Endothelial cell of coronary artery (primary cell): ENCODE results near the gene PSME1. TPM values are rescaled to one million over a fixed set of nuclear protein-coding genes. Genes with fewer than 3 reads are reported as not detected.

Experiments
- total RNA-seq: library from RNA; depleted of rRNA; stranded (reverse); fragments of >200 nt; gene quantifications from 2 replicates; pipeline ENCODE4 v1.2.3, GENCODE V29; 2014

Gene PSME1
- total RNA-seq = 78.5 and 103 TPM in 2 replicates

GRCh38 chr14:24135834-24136683, at the start of gene PSME1:
TSS of gene PSME1 (plus strand) at chr14:24136194. CDS start at chr14:24136263, 69 bp downstream.

DNA sequence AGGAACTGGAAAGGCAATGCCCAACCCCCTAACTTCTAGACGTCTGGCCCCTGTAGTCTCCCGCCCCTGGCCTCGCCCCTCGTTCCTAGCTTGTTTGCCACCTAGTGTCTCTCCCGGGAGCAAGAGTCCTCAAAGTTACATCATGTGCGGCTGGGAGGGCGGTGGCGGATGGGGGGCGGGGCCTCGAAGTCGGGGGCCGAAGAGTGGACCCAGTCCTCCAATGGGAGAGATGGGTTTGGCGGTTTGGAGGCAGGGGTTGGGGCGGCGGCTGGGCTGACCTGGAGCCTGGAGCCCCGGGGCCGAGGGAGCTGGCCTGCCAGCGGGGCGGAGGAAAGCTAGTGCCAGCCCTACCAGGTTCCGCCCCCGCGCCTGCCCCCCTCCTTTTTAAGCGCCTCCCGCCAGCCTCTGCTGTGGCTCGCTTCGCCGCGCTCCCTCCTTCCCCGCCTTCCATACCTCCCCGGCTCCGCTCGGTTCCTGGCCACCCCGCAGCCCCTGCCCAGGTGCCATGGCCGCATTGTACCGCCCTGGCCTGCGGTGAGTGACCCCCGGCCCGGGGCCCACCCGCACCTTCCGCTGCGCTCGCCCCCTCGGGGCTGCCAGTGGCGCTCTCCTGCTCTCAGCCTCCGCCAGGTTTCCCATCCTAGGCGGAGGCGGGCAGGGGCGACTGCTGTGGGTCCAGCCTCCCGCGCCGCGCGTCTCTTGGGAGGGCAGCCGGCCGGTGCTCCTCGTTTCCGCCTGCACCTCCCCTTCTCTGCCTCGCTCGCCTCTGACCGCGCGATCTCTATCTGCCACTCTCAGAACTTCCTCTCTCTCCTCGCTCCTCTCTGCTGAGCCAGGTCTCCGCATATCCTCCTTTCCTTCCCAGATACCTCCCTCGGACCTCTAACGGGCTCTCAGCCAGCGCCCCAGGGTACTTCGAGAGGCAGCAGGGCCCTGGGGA, 41.8 kb upstream of the PSME1 start, which contains the start of gene PCK2:
PCK2 (plus strand) TSS at position 411 of the 940 bp plus-strand sequence; CDS start at position 506, 95 bp downstream.

GRCh38 chr14:24114532-24115421, 21.2 kb upstream of the PSME1 start, which contains the start of the genes DCAF11 and NRL:
TSS of gene DCAF11 (plus strand) at chr14:24114777. CDS start at chr14:24115595, 818 bp downstream.
TSS of gene NRL (minus strand) at chr14:24114949. CDS start at chr14:24082848, 32,101 bp downstream.

GRCh38 chr14:24130380-24130716, 5.6 kb upstream of the PSME1 start, which contains the start of gene FITM1:
TSS of gene FITM1 (plus strand) at chr14:24130659. CDS start at chr14:24131564, 905 bp downstream.

GRCh38 chr14:24141097-24141880, 5.3 kb downstream of the PSME1 start, which contains the start of gene EMC9:
TSS of gene EMC9 (minus strand) at chr14:24141591. CDS start at chr14:24141304, 287 bp downstream.

DNA sequence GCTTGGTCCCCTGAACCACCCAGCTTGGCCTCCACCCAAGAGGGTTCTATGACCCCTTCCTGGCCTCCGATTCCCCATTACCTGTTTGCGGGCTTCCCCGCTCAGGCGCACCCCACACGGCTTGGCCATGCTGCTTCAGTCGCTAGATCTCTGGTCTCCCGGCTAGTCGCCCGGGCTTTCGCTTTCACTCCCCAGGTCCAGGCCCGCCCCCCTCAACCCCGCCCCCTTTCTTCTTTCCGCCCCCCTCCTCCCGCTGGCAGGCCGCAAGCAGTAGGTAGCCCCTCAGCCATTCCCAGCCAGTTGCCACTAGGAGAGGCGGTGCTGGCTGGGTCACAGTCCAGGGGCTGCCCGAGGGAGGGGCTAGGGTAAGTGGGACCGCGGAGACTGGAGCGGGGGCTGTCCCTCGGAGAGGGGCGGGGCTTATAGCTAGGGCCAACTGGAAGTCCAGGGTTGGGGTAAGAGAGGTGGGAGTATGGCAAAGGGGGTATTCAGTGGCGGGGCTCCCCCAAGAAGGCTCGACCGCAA, 10.5 kb downstream of the PSME1 start, which contains the start of gene PSME2:
PSME2 (minus strand) TSS at position 158 of the 525 bp plus-strand sequence; CDS start at position 129, 29 bp downstream.

GRCh38 chr14:24146978-24147760, 11.2 kb downstream of the PSME1 start, which contains the start of gene RNF31:
TSS of gene RNF31 (plus strand) at chr14:24147498. CDS start at chr14:24147699, 201 bp downstream.

DNA sequence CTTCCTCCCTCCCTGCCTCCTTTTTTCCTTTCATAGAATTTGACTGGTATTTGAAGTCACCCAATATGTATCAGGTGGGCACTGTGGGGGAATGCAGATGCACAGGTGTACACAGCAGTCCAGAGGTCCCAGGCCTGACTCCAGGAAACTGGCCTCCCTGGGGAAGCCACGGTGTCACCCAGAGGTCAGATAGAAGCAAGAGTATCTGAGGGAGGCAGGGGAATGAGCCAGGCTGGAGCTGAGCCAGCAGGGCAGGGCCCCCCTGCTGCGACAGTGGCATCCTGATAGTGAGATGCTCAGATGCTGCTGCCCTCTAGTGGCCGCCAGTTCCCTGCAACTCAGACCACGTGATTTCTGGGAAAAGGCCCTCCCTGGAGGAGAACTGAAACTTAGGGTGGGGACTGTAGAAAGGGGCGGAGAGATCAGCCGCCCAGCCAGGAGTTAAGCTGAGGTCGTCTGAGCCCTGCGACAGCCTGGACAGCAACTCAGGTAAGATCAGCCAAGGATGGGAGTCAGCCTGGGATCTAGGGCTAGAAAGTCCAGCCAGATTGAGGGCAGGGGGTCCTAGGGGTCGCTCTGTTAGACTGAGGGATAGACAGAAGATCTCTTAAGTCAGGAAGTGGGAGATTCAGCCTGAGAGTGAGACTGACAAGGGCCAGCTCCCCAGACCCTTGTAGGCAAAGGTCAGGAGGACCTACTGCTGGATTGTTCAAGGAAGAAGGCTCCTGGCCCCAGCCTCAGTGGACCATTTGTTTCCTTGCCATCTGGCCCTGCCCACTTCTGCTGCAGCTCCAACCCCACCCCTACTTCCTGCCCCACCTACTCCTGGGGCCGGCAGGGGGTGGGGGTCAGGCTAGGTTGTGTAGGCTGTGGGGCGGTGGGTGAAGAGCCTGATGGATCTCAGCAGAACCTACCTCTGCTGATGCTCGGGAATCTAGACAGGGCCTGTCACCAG, 25.1 kb downstream of the PSME1 start, which contains the start of gene IRF9:
IRF9 (plus strand) TSS at position 416 of the 955 bp plus-strand sequence. CDS start 880 bp downstream, outside the sequence.

DNA sequence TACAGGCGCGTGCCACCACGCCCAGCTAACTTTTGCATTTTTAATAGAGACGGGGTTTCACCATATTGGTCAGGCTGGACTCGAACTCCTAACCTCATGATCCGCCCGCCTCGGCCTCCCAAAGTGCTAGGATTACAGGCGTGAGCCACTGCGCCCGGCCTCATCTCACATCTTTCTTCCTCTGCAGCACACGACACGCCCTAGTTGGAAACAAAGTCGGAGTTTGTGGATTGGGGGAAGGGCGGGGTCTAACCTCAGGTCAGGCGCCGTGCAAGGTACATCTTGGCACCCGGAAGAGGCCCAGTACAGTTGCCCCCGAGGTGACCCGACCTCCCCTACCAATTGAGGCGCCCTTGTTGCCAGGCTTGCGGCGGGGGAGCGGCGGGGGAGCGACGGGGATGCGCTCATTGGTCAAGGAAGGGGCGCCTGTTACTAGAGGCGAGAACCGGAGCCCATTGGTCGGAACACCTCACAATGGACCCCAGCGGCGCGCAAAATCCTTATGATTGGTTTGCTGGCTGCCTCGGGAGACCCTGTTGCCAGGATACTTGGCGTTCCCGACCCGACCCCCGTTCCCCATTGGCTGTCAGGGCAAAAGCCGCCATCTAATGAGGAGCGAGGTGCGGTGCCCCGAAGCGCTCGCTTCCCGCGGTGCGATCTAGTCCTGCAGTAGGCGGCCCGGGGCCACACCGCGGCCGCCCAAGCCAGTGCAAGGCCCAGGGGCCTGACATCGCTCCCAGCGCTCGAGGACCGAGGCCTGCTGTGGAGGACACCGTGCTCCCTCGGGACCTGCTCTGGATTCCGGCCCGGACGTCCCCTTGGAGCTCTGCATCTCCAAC, 35.6 kb downstream of the PSME1 start, which contains the start of gene REC8:
REC8 (plus strand) TSS at position 659 of the 839 bp plus-strand sequence. CDS start 473 bp downstream, outside the sequence.

Other genes starting within 250 kb of the PSME1 start
- 53.7 and 58.5 TPM in 2 replicates for gene DHRS4, start 182.4 kb upstream of the PSME1 start, total RNA-seq
- gene DHRS4L2, start 147.3 kb upstream of the PSME1 start, total RNA-seq = 11.9 and 13.7 TPM in 2 replicates
- gene CARMIL3, start 84.2 kb upstream of the PSME1 start, total RNA-seq = 0.09 TPM in 1 of 2 replicates, not detected in the other
- not detected in 2 replicates for gene CPNE6, start 64.6 kb upstream of the PSME1 start, total RNA-seq
- gene PCK2, start 41.9 kb upstream of the PSME1 start, total RNA-seq = 5.1 and 17.4 TPM in 2 replicates
- gene DCAF11, start 21.4 kb upstream of the PSME1 start, total RNA-seq = 42.3 and 47.3 TPM in 2 replicates
- 0.19 and 0.45 TPM in 2 replicates for gene NRL, start 21.2 kb upstream of the PSME1 start, total RNA-seq
- gene FITM1, start 5.5 kb upstream of the PSME1 start, total RNA-seq = 0.19 and 0.27 TPM in 2 replicates
- 23.2 and 23.7 TPM in 2 replicates for gene EMC9, start 5.4 kb downstream of the PSME1 start, total RNA-seq
- 101 and 105 TPM in 2 replicates for gene PSME2, start 10.4 kb downstream of the PSME1 start, total RNA-seq
- gene RNF31, start 11.3 kb downstream of the PSME1 start, total RNA-seq = 28.9 and 29.3 TPM in 2 replicates
- gene IRF9, start 25.1 kb downstream of the PSME1 start, total RNA-seq = 39.4 and 47.7 TPM in 2 replicates
- 1.3 and 4.2 TPM in 2 replicates for gene REC8, start 35.9 kb downstream of the PSME1 start, total RNA-seq
- gene IPO4, start 52.6 kb downstream of the PSME1 start, total RNA-seq = 41.1 and 49.6 TPM in 2 replicates
- gene TM9SF1, start 59.2 kb downstream of the PSME1 start, total RNA-seq = 38.6 and 53.6 TPM in 2 replicates
- gene TSSK4, start 69.5 kb downstream of the PSME1 start, total RNA-seq = 0.09 TPM in 1 of 2 replicates, not detected in the other
- gene CHMP4A, start 77.3 kb downstream of the PSME1 start, total RNA-seq = 16.7 and 27.9 TPM in 2 replicates
- 8.6 and 8.8 TPM in 2 replicates for gene MDP1, start 79.9 kb downstream of the PSME1 start, total RNA-seq
- 235 and 253 TPM in 2 replicates for gene NEDD8, start 96.2 kb downstream of the PSME1 start, total RNA-seq
- 76.5 and 85.2 TPM in 2 replicates for gene GMPR2, start 96.7 kb downstream of the PSME1 start, total RNA-seq
- 38.1 and 43.4 TPM in 2 replicates for gene TINF2, start 106.4 kb downstream of the PSME1 start, total RNA-seq
- 0.36 and 0.75 TPM in 2 replicates for gene TGM1, start 127.0 kb downstream of the PSME1 start, total RNA-seq
- gene RABGGTA, start 135.4 kb downstream of the PSME1 start, total RNA-seq = 20.5 and 21.1 TPM in 2 replicates
- 6.6 and 7.3 TPM in 2 replicates for gene DHRS1, start 163.6 kb downstream of the PSME1 start, total RNA-seq
- gene NOP9, start 163.7 kb downstream of the PSME1 start, total RNA-seq = 24.8 and 25.4 TPM in 2 replicates
- 1.4 and 2.8 TPM in 2 replicates for gene CIDEB, start 171.8 kb downstream of the PSME1 start, total RNA-seq
- 2.9 and 5.6 TPM in 2 replicates for gene LTB4R2, start 173.9 kb downstream of the PSME1 start, total RNA-seq
- gene LTB4R, start 175.3 kb downstream of the PSME1 start, total RNA-seq = 1.7 and 3.3 TPM in 2 replicates
- gene ADCY4, start 198.9 kb downstream of the PSME1 start, total RNA-seq = 37.2 and 43.1 TPM in 2 replicates
- gene RIPK3, start 203.8 kb downstream of the PSME1 start, total RNA-seq = 2.9 and 3.5 TPM in 2 replicates
- 14.8 and 25.8 TPM in 2 replicates for gene NFATC4, start 232.0 kb downstream of the PSME1 start, total RNA-seq